ENCODE measurements around the gene POLR1H.

The POLR1H gene

DNA sequence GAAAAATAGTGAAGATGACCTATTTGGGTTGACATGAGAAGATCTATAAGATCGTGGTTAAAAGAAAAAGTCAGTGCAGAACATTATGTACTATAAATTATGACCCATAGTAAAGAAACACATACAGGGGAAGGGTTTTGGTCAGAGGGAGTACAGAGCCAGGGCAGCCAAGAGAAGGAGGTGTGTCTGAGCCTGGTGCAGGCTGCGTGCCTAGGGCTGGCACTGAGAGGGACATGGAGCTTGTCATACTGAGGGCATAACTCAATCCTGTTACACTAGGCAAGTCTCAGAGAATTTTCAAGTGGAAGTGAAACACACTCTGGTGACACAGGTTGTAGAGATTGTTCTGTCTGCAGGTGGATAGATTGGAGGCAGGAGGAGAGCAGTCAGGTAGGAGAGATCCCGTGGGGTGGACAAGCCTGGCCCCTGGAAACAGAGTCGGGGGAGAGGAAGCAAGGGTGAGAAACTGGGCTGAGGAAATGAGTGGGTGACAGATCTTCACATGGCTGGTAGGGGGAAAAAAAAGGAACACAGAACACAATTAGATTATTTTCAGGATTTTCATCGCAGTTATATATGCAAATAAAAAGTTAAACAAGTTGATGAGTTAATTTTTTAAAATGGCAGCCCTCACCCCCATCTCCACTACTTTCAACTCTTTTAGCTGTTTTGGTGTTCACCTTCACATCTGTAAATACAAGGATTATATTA lies 33.0 kb downstream of the POLR1H start:
- DNase-seq (ENCODE audit: low read depth, low spot score) = no peak

DNA sequence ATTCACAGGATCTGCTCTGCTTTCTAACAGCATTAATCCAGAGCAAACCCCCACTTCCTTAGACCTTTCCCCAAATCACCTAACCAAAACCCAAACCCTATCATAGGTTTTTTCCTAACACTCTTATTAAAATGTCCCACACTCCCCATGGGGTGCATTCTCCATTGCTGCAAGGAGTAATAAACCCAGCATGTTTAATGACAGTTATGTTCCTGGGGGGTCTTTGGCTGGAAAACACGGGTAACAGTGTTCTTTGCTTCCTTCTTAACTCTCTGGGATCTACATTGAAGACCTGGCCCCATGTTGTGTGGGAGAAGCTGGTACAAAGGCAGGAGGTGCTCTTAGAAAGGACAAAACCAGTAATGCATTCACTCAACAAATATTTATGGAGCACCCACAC lies 35.8 kb downstream of the POLR1H start:
- DNase-seq (ENCODE audit: low read depth, low spot score) = no peak

GRCh38 chr6:30097902-30098768 lies 37.1 kb downstream of the POLR1H start:
- DNase-seq (ENCODE audit: low read depth, low spot score) = no peak

DNA sequence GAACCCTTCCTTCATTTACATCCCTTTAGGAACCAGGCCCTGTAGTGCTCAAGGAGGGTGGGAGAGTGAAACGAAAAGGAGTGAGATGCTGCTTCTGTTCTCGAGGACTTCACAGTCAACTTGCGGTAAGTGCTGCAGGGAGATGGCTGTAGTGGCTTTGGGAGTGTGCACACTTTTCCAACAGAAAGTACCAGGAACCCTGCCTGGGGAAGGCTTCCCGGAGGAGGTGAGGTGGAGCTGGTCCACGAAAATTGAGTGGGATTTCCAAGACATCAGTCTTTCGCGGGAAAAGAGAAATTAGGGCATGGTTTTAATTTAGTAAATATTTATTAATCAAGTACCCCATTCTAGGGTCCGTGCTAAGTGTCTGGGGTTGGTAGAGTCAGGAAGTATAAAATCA lies 39.1 kb downstream of the POLR1H start:
- no peak for DNase-seq (ENCODE audit: low read depth, low spot score)

DNA sequence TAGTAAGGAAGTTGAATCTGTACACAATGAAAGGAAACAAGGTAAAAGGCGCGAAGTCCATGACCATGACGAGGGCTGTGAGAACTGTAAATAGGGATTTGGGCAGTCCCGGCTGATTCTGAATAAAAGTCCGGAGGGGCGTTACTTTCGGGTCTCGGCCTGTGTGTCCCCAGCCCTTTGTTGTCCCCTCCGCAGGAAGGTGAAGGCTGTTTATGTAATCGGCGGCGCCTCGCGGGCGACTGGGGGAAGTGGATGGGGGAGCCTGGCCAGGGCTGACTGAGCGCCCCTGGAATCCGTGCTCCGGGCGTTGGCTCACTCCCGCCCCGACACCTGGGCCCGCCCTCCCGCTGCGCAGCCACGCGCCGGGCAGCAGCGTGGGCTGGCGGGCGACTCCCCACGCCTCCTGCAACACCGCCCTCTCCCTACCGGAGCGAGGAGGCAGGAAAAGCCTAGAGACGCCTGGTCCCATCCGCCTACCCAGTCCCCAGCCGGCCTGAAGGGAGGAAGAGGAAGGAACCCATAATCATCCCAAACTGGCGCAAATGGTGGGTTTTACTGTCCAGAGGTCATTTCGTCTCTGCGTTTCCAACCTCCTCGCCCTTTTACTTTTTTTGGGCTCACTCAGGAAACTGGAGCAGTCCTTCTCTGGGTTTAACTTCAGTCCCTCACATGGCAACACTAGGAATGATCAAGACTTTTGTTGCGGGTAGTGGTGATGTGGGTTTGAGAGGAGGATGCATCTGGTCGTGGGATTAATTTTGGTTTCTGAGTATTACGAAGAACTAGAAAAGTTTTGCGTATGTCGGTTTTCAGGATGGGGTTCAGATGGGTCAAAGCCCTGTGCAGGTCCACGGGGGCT lies 39.7 kb downstream of the POLR1H start:
- no peak for DNase-seq (ENCODE audit: low read depth, low spot score)

- peak; percentile 45 for DNase-seq (ENCODE audit: low read depth, low spot score)
Measured at GRCh38 chr6:30101444-30102413, 40.7 kb downstream of the POLR1H start.

DNA sequence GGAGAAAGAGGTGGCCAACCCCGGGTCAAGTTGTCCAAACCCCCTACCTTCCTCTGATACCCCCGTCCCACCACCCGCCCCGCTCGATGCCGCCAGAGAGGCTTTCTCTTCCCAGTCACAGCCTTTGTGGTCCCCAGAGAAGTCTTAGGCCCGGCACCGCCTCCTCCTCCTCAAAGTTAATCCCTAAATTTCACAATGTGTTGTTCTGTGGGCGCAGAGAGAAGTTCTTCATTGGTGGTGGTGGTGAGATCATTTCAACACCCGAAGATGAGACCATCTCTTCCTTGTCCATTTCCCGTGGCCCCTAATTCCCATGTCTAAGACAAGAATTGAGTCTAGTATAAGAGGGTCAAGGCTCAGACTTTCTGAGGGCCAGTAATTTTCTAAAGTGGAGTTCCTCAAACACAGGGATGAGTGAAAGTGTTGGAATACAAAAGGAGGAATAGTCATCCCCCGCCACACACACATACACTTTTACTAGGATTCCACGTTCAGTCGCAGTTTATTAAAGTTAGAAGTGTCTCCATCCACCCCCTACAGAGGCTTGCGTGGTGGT lies 41.4 kb downstream of the POLR1H start:
- DNase-seq (ENCODE audit: low read depth, low spot score) = no peak

DNA sequence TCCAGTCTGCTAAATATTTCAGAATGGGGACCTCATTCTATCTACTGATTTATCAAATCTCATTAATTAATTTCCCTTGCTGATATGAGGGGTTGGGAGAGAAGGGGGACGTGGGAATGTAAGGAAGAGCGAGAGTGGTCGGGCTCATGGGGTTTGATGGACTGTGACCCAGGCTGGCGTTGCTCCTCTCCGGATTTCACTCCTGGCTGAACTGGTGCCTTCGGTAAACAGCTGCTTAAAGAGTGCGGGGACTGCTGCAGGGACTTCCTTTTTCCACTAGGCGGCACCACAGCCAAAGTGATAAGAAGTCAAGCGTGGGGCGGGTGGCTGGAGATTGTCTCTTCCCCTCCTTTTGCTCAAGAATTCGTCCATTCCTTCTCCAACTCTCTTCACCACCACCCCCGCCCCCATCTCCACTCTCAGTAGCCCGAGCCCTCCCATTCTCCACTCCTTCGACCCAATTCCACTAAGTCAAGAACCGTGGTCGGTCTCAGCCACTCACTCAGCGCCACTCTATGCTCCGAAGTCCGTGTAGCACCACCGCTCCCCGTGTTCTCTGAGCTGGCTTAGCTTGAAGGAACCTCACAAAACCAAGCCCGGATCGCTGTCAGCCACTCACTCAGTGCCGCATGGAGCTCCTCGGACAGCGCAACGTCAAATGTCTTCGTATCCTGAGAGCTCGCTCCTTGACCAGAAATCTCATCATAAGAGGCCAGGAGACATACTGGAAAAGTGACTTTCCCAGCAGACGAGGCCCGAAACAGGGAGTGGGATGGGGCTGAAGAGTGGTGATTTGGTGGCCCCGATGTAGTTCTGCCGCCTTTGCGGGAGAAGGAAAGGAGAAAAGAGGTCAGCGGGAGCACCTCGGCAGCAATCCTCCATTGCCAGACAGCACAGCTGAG lies 42.2 kb downstream of the POLR1H start:
- DNase-seq (ENCODE audit: low read depth, low spot score) = peak; percentile 71

GRCh38 chr6:30103872-30104179 lies 42.8 kb downstream of the POLR1H start:
- DNase-seq (ENCODE audit: low read depth, low spot score) = no peak

- DNase-seq (ENCODE audit: low read depth, low spot score) = no peak
Measured at GRCh38 chr6:30104661-30105060, 43.6 kb downstream of the POLR1H start.

DNA sequence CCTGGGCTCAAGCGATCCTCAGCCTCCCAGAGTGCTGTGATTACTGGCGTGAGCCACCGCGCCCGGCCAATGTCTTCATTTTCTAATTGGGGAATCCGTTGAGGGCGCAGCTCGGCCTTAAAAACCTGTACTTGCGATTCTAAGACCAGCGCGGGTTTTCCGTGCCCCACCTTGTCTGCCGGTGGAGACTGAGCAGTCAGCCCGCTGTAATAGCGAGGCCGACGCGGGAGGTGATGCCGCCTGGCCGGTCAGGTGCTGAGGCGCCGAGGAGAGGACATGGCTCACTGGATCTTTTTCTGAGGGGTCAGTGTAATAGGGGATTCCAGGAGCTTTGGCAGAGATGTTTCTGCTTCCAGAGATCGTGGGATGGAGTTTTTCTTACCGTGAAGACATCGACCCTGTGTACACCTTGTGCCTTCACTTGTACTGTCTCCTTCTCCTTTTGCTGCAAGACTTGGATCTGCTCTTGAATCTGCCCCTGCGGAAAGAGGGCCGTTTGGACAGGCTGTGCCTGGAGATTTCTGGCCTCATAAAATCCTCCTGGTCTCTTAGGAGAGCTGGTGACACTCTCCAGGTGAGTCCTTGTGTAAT lies 50.3 kb downstream of the POLR1H start:
- no peak for DNase-seq (ENCODE audit: low read depth, low spot score)

DNA sequence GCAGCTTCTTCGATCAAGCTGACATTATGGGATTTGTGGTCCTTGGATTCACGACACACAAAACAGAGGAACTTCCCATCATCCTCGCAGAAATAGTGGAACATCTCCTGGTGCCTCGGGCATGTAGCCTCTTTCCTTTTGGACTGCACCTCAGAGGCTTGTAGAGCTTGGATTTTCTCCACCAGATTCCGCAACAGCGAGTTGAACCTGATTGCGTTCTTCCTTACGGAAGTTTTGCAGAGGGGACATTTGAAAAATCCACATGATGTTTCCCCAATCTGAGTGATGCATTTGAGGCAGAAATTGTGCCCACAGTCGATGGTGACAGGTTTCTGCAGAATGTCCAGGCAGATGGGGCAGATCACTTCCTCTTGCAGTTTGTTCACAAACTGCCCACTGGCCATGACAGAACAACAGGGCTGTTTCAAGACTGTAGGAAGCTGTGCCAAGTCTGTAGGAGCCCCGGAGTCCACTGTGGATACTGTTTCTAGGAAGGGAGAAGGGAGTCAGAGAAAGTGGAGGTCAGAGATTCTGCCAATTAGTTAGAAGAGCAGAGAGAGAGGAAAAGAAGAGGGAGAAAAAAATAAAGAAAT lies 51.4 kb downstream of the POLR1H start:
- no peak for DNase-seq (ENCODE audit: low read depth, low spot score)

GRCh38 chr6:30113003-30113759 lies 52.1 kb downstream of the POLR1H start, which contains the start of gene TRIM31:
Gene TRIM31, minus strand, starts transcription at chr6:30113090. Its CDS starts 285 bp downstream, at chr6:30112805.
- no peak for DNase-seq (ENCODE audit: low read depth, low spot score)

DNA sequence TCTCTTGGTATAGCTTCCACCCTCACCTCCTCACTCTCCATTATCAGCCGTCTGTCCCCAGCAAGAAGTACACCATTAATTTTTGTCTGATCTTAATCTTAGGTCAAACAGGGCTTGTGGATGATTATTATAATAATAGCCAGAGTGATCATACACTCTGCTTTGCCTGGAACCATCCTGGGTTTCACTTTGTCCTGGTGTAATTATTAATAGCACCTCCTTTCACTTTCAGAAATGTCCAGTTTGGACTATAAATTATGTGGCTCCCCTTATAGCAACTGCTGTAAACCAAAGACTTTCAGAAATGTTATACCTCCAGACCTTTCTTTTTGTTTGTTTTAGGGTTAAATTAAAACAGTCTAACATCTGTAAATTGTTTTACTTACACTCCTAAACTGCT lies 52.8 kb downstream of the POLR1H start:
- no peak for DNase-seq (ENCODE audit: low read depth, low spot score)
